Liver (tissue), 9 donors: ENCODE measurements around the gene PLCXD3. TPM values are rescaled to one million over a fixed set of nuclear protein-coding genes. Genes with fewer than 3 reads are reported as not detected.

ENCODE experiments used
- DNase-seq: peaks from one replicate; pipeline ENCODE4 v3.0.0-alpha.2; 2017; ENCODE audit warnings: low spot score
- H3K27ac ChIP-seq, 2 donors: one replicate each; pipeline ENCODE4 v1.7.0; 2013; ENCODE audit warnings: inconsistent platforms in 2 of 2, low read length in 2 of 2, control low read depth in 1 of 2, low read depth in 1 of 2, mild to moderate bottlenecking in 1 of 2
- H3K27me3 ChIP-seq, 4 donors: one replicate each; pipeline versions ENCODE4 v1.6.1 to v1.7.0; 2013; ENCODE audit warnings: low read length in 3 of 4, inconsistent platforms in 1 of 4, mild to moderate bottlenecking in 1 of 4, moderate library complexity in 1 of 4; ENCODE audit not compliant: control insufficient read depth in 4 of 4, insufficient read depth in 4 of 4
- H3K36me3 ChIP-seq, 4 donors: one replicate each; pipeline versions ENCODE4 v1.6.1 to v1.7.0; 2013; ENCODE audit warnings: low read length in 3 of 4, mild to moderate bottlenecking in 3 of 4, low read depth in 1 of 4, moderate library complexity in 1 of 4; ENCODE audit not compliant: control insufficient read depth in 4 of 4, insufficient read depth in 3 of 4
- H3K4me1 ChIP-seq, 4 donors: one replicate each; pipeline versions ENCODE4 v1.6.1 to v1.7.0; 2013; ENCODE audit warnings: low read length in 3 of 4, mild to moderate bottlenecking in 3 of 4, moderate library complexity in 1 of 4; ENCODE audit not compliant: control insufficient read depth in 4 of 4, insufficient read depth in 4 of 4
- H3K4me3 ChIP-seq, 3 donors: one replicate each; pipeline versions ENCODE4 v1.6.1 to v1.7.0; 2013; ENCODE audit warnings: low read length in 3 of 3, control low read depth in 1 of 3, low read depth in 1 of 3, mild to moderate bottlenecking in 1 of 3
- H3K9ac ChIP-seq, 2 donors: one replicate each; pipeline ENCODE4 v1.7.0; 2013; ENCODE audit warnings: low read length in 2 of 2, mild to moderate bottlenecking in 2 of 2, moderate library complexity in 2 of 2, control low read depth in 1 of 2, low read depth in 1 of 2
- H3K9me3 ChIP-seq, 4 donors: one replicate each; pipeline versions ENCODE4 v1.6.1 to v1.7.0; 2013; ENCODE audit warnings: low read length in 3 of 4; ENCODE audit not compliant: control insufficient read depth in 4 of 4
- ATF3 ChIP-seq: IDR thresholded peaks from 2 replicates; pipeline ENCODE4 v1.6.1; 2016; ENCODE audit warnings: antibody characterized with exemption
- CTCF ChIP-seq: fragments of 150-350 bp; IDR thresholded peaks from 2 replicates; pipeline ENCODE4 v1.5.1; 2017; ENCODE audit warnings: improper control_type of control experiment, low read depth, low read length; ENCODE audit not compliant: missing input control
- EGR1 ChIP-seq, 2 donors: IDR thresholded peaks; 2 replicates each; pipeline ENCODE4 v1.6.1; 2016 to 2018; ENCODE audit warnings: antibody characterized with exemption in 2 of 2, low read depth in 2 of 2
- FOXA1 ChIP-seq: IDR thresholded peaks from 2 replicates; pipeline ENCODE4 v1.6.1; 2016; ENCODE audit warnings: antibody characterized with exemption
- FOXA2 ChIP-seq: IDR thresholded peaks from 2 replicates; pipeline ENCODE4 v1.6.1; 2016; ENCODE audit warnings: antibody characterized with exemption
- GABPA ChIP-seq, 2 donors: IDR thresholded peaks in 1 of 2; conservative IDR thresholded peaks in 1 of 2; 2 replicates each; pipeline ENCODE4 v1.6.1; 2016; ENCODE audit warnings: antibody characterized with exemption in 2 of 2, mild to moderate bottlenecking in 1 of 2, moderate library complexity in 1 of 2
- HNF4G ChIP-seq: IDR thresholded peaks from 2 replicates; pipeline ENCODE4 v1.6.1; 2016; ENCODE audit warnings: antibody characterized with exemption
- JUND ChIP-seq, 2 donors: IDR thresholded peaks; 2 replicates each; pipeline ENCODE4 v1.6.1; 2016; ENCODE audit warnings: antibody characterized with exemption in 2 of 2
- MAX ChIP-seq: IDR thresholded peaks from 2 replicates; pipeline ENCODE4 v1.6.1; 2016; ENCODE audit warnings: antibody characterized with exemption
- NR2F2 ChIP-seq: IDR thresholded peaks from 2 replicates; pipeline ENCODE4 v1.6.1; 2016; ENCODE audit warnings: antibody characterized with exemption
- RAD21 ChIP-seq, 2 donors: IDR thresholded peaks; 2 replicates each; pipeline ENCODE4 v1.6.1; 2016; ENCODE audit warnings: antibody characterized with exemption in 2 of 2, mild to moderate bottlenecking in 2 of 2
- REST ChIP-seq: IDR thresholded peaks from 2 replicates; pipeline ENCODE4 v1.6.1; 2016; ENCODE audit warnings: antibody characterized with exemption, mild to moderate bottlenecking
- RXRA ChIP-seq, 2 donors: IDR thresholded peaks; 2 replicates each; pipeline ENCODE4 v1.6.1; 2017 to 2018; ENCODE audit warnings: antibody characterized with exemption in 2 of 2, mild to moderate bottlenecking in 1 of 2
- SP1 ChIP-seq: IDR thresholded peaks from 2 replicates; pipeline ENCODE4 v1.6.1; 2018; ENCODE audit warnings: antibody characterized with exemption, mild to moderate bottlenecking
- TAF1 ChIP-seq: conservative IDR thresholded peaks from 2 replicates; pipeline ENCODE4 v1.6.1; 2016; ENCODE audit warnings: antibody characterized with exemption, mild to moderate bottlenecking
- YY1 ChIP-seq: IDR thresholded peaks from 2 replicates; pipeline ENCODE4 v1.6.1; 2016; ENCODE audit warnings: antibody characterized with exemption, mild to moderate bottlenecking
- ZBTB33 ChIP-seq: IDR thresholded peaks from 2 replicates; pipeline ENCODE4 v1.6.1; 2016; ENCODE audit warnings: antibody characterized with exemption
- WGBS: extraction: QIAGEN DNeasy Blood & Tissue Kit; methylation state at CpG from one replicate; pipeline ENCODE4 v1.1.7; 2013; 5-methylcytosine and 5-hydroxymethylcytosine counted together
- polyA plus RNA-seq, 2 donors: library from polyadenylated mRNA; stranded (reverse) in 1 of 2; unstranded in 1 of 2; fragments of 200-250 nt in 1 of 2; fragments of >200 nt in 1 of 2; fragmentation: Nextera tagmentation in 1 of 2; extraction: Ambion mirVana in 1 of 2; gene quantifications; one replicate each; pipeline versions ENCODE4 v1.2.1 to v1.2.3, GENCODE V29; 2013 to 2015
- total RNA-seq, 2 donors: library from RNA; depleted of rRNA; stranded (reverse); fragments of >200 nt; gene quantifications; one replicate each; pipeline ENCODE4 v1.2.3, GENCODE V29; 2014
- donor health status: healthy.
- donor health status: healthy.
- donor health status: healthy.
- donor health status: healthy.
- donor health status: healthy.

PLCXD3 gene
- total and polyA plus RNA-seq, 4 donors: 0.05 to 2.4 (median 0.58) TPM

- no peak for DNase-seq
- TF ChIP-seq MAX (no peak), YY1 (no peak), REST (no peak), TAF1 (no peak), RAD21 (IDR thresholded peaks at IDR 0.05) (no peak), ATF3 (no peak), ZBTB33 (no peak), SP1 (no peak), RXRA (IDR thresholded peaks at IDR 0.05) (no peak), FOXA2 (no peak), GABPA (IDR thresholded peaks at IDR 0.05 in 1 of 2, conservative IDR thresholded peaks at IDR 0.05 in 1 of 2) (no peak), FOXA1 (no peak), NR2F2 (no peak), JUND (IDR thresholded peaks at IDR 0.05) (no peak), HNF4G (no peak), CTCF (no peak), EGR1 (IDR thresholded peaks at IDR 0.05; ENCODE audit: low read depth in 2 of 2) (no peak)
- Histone ChIP-seq H3K9me3 (no peaks in the 10 kb centered on the region), H3K27me3 (no peaks in the 10 kb centered on the region), H3K4me3 (no peak overlapping the region), H3K27ac (no peak overlapping the region), H3K4me1 (peaks cover 0 to 1% (median 0%) of the 10 kb centered on the region in 4 donors), H3K36me3 (no peaks in the 10 kb centered on the region), H3K9ac (no peak overlapping the region)
- WGBS: 84% methylated on average over 3 of the region's 3 CpGs
These were observed 24.9 kb downstream of the PLCXD3 start for GRCh38 chr5:41485533-41485932.

- Histone ChIP-seq H3K36me3 (no peaks in the 10 kb centered on the region), H3K4me3 (no peak overlapping the region), H3K27ac (no peak overlapping the region), H3K27me3 (peaks cover 0 to 2% (median 0%) of the 10 kb centered on the region in 4 donors), H3K4me1 (peaks cover 0 to 1% (median 0%) of the 10 kb centered on the region in 4 donors), H3K9ac (no peak overlapping the region), H3K9me3 (no peaks in the 10 kb centered on the region)
- TF ChIP-seq RXRA (IDR thresholded peaks at IDR 0.05) (no peak), GABPA (IDR thresholded peaks at IDR 0.05 in 1 of 2, conservative IDR thresholded peaks at IDR 0.05 in 1 of 2) (no peak), NR2F2 (no peak), MAX (no peak), CTCF (no peak), JUND (IDR thresholded peaks at IDR 0.05) (no peak), HNF4G (no peak), TAF1 (no peak)
- 79% methylated on average over 2 of the region's 2 CpGs for WGBS
- DNase-seq: no peak
These were observed 27.7 kb downstream of the PLCXD3 start for GRCh38 chr5:41482715-41483114.
